ENCODE measurements around the gene CCDC13. TPM values are rescaled to one million over a fixed set of nuclear protein-coding genes. Genes with fewer than 3 reads are reported as not detected.

The CCDC13 gene
- total and polyA plus RNA-seq, 10 of the 15 experiments (the other 5 are each of a cell fraction or from before 2014, with no cell fraction given) = 0.13 to 0.81 (median 0.30) TPM; not detected in 4

GRCh38 chr3:42815826-42816225 is 42.8 kb upstream of the CCDC13 start:
- POLR2A ChIA-PET = interaction anchor here (0.7 to 0.8 kb wide), 2 partner anchors 10 to 16 kb away, joined by 3 to 6 read pairs; no protein-coding TSS in a partner anchor
- FAIRE-seq = no peak
- Histone ChIP-seq H3K4me2 (ENCODE audit: control insufficient read depth, insufficient read depth) (no peak overlapping the region), H3K27me3 (replicated peaks in 1 of 2; ENCODE audit: control insufficient read depth in 2 of 2, insufficient read depth in 2 of 2, low read length in 1 of 2) (0 out of 4 replicates have a peak, but pooled peaks cover 0 to 2% of the 10 kb centered on the region in 2 experiments), H3K4me3 (no peak overlapping the region), H3K9me3 (replicated peaks; ENCODE audit: control insufficient read depth, insufficient read depth, low read length) (no peaks in the 10 kb centered on the region), H3K36me3 (ENCODE audit: control insufficient read depth in 2 of 2, insufficient read depth in 2 of 2, low read length in 1 of 2) (no peaks in the 10 kb centered on the region), H3K9ac (ENCODE audit: control insufficient read depth, insufficient read depth, low read length) (no peak overlapping the region), H3K79me2 (ENCODE audit: control insufficient read depth, insufficient read depth, low read length) (no peaks in the 10 kb centered on the region), H3K27ac (ENCODE audit: control insufficient read depth, insufficient read depth) (no peak overlapping the region), H3K4me1 (ENCODE audit: control insufficient read depth, insufficient read depth, low read length) (no peaks in the 10 kb centered on the region), H4K20me1 (ENCODE audit: control insufficient read depth, insufficient read depth) (no peaks in the 10 kb centered on the region), H2AFZ (ENCODE audit: control insufficient read depth, low read depth, low read length) (no peak overlapping the region)
- ATAC-seq = no peak; the same call in 2 of the 3 replicates
- in situ Hi-C loops (cut with MboI) = no loop called here
- 43% methylated on average over 2 of the region's 2 CpGs for WGBS (ENCODE audit: insufficient coverage, insufficient replicate concordance, low lambda C conversion rate, missing lambda C conversion rate)
- intact Hi-C loops (cut with micrococcal nuclease; ENCODE audit: unreplicated experiment) = no loop called here
- RAD21 ChIA-PET (ENCODE audit: unreplicated experiment) = no interaction called here
- SMC1A ChIA-PET (ENCODE audit: uncharacterized antibody, unreplicated experiment) = interaction anchor here (0.6 to 1.0 kb wide), 3 partner anchors 23 to 34 kb away, joined by 3 to 5 read pairs (median 4); no protein-coding TSS in a partner anchor
- CTCF ChIA-PET = interaction anchor here (0.8 to 4.2 kb wide), 7 partner anchors 10 to 624 kb away, joined by 3 to 14 read pairs (median 3); no protein-coding TSS in a partner anchor
- no TSS peak for BruUV-seq (replicated peaks)
- DNase-seq (ENCODE audit: low read depth, low spot score) = no peak
- TF ChIP-seq CHD4 (IDR thresholded peaks at IDR 0.05) = no peak
- TF ChIP-seq YBX1 (IDR thresholded peaks at IDR 0.05) = no peak
- no peak for TF ChIP-seq HDGF (IDR thresholded peaks at IDR 0.05)
- no peak for TF ChIP-seq REST (IDR thresholded peaks at IDR 0.05; ENCODE audit: low read depth, low read length)
- no peak for TF ChIP-seq LARP7 (IDR thresholded peaks at IDR 0.05)
- no peak for TF ChIP-seq ZNF207 (IDR thresholded peaks at IDR 0.05; ENCODE audit: borderline replicate concordance)
- TF ChIP-seq MYB (IDR thresholded peaks at IDR 0.05; ENCODE audit: borderline replicate concordance, low read depth, low read length) = no peak
- TF ChIP-seq NRF1 (conservative IDR thresholded peaks at IDR 0.05; ENCODE audit: low read depth, low read length) = no peak
- TF ChIP-seq CUX1 (IDR thresholded peaks at IDR 0.05; ENCODE audit: insufficient replicate concordance, low read depth, low read length) = no peak
- TF ChIP-seq SMAD5 (IDR thresholded peaks at IDR 0.05; ENCODE audit: low read depth) = no peak
- no peak for TF ChIP-seq ZNF622 (IDR thresholded peaks at IDR 0.05)
- no peak for TF ChIP-seq KLF5 (IDR thresholded peaks at IDR 0.05; ENCODE audit: partially characterized antibody)
- no peak for TF ChIP-seq CEBPZ (IDR thresholded peaks at IDR 0.05; ENCODE audit: low read depth, low read length)
- no peak for TF ChIP-seq RBBP5 (conservative IDR thresholded peaks at IDR 0.05)

Data from GM12878 (cell line).